H9 (cell line): ENCODE data around the gene PAPLN. TPM values are rescaled to one million over a fixed set of nuclear protein-coding genes. Genes with fewer than 3 reads are reported as not detected.

Experiments
- DNase-seq: peaks from one replicate; pipeline ENCODE4 v3.0.0-alpha.2; 2017
- H2AFZ ChIP-seq: one replicate; pipeline ENCODE4 v1.6.1; 2013; ENCODE audit warnings: mild to moderate bottlenecking, low read length, control low read depth, moderate library complexity
- H2AK5ac ChIP-seq: 2 replicates; pipeline ENCODE4 v1.6.1; 2013; ENCODE audit warnings: low read length, control low read depth, mixed read lengths; ENCODE audit not compliant: insufficient read length
- H2BK120ac ChIP-seq: one replicate; pipeline ENCODE4 v1.6.1; 2013; ENCODE audit warnings: low read depth, mild to moderate bottlenecking, low read length, control low read depth, inconsistent platforms; ENCODE audit not compliant: poor library complexity, severe bottlenecking
- H2BK12ac ChIP-seq: 2 replicates; pipeline ENCODE4 v1.6.1; 2013; ENCODE audit warnings: low read length, control low read depth, mixed read lengths, low read depth; ENCODE audit not compliant: insufficient read length
- H2BK15ac ChIP-seq: 2 replicates; pipeline ENCODE4 v1.6.1; 2013; ENCODE audit warnings: low read depth, low read length, control low read depth
- H2BK20ac ChIP-seq: one replicate; pipeline ENCODE4 v1.6.1; 2013; ENCODE audit warnings: low read depth, mild to moderate bottlenecking, low read length, control low read depth, inconsistent platforms; ENCODE audit not compliant: poor library complexity, severe bottlenecking
- H2BK5ac ChIP-seq: 2 replicates; pipeline ENCODE4 v1.6.1; 2013; ENCODE audit warnings: low read length, control low read depth, mixed read lengths; ENCODE audit not compliant: insufficient read length
- H3K14ac ChIP-seq: 2 replicates; pipeline ENCODE4 v1.6.1; 2013; ENCODE audit warnings: low read length, control low read depth; ENCODE audit not compliant: insufficient read depth
- H3K18ac ChIP-seq: 2 replicates; pipeline ENCODE4 v1.6.1; 2013; ENCODE audit warnings: low read depth, mild to moderate bottlenecking, mixed read lengths, low read length, control low read depth; ENCODE audit not compliant: insufficient read length
- H3K23ac ChIP-seq: 2 replicates; pipeline ENCODE4 v1.6.1; 2013; ENCODE audit warnings: low read length, control low read depth, mixed read lengths, low read depth; ENCODE audit not compliant: insufficient read length
- H3K23me2 ChIP-seq: 2 replicates; pipeline ENCODE4 v1.6.1; 2013; ENCODE audit warnings: low read depth, mild to moderate bottlenecking, mixed read lengths, low read length, control low read depth; ENCODE audit not compliant: insufficient read length, poor library complexity, severe bottlenecking
- H3K27ac ChIP-seq: 2 replicates; pipeline ENCODE4 v1.5.1; 2013; ENCODE audit warnings: low read length, control low read depth, mixed read lengths, low read depth; ENCODE audit not compliant: insufficient read length
- H3K27me3 ChIP-seq: 2 replicates; pipeline ENCODE4 v1.6.1; 2013; ENCODE audit warnings: low read length, control low read depth, inconsistent platforms; ENCODE audit not compliant: insufficient read depth
- H3K4ac ChIP-seq: 2 replicates; pipeline ENCODE4 v1.6.1; 2013; ENCODE audit warnings: low read depth, mild to moderate bottlenecking, control low read depth, inconsistent platforms, low read length, moderate library complexity
- H3K4me1 ChIP-seq: 2 replicates; pipeline ENCODE4 v1.6.1; 2013; ENCODE audit warnings: low read length, control low read depth, inconsistent platforms; ENCODE audit not compliant: insufficient read depth
- H3K4me2 ChIP-seq: 2 replicates; pipeline ENCODE4 v1.6.1; 2013; ENCODE audit warnings: low read length, control low read depth, mixed read lengths; ENCODE audit not compliant: insufficient read length, insufficient read depth
- H3K56ac ChIP-seq: 2 replicates; pipeline ENCODE4 v1.6.1; 2013; ENCODE audit warnings: low read depth, mild to moderate bottlenecking, mixed read lengths, low read length, control low read depth; ENCODE audit not compliant: insufficient read length
- H3K79me1 ChIP-seq: 2 replicates; pipeline ENCODE4 v1.6.1; 2013; ENCODE audit warnings: low read depth, mild to moderate bottlenecking, moderate library complexity, low read length, control low read depth, inconsistent platforms; ENCODE audit not compliant: insufficient read depth, poor library complexity, severe bottlenecking
- H3K79me2 ChIP-seq: 2 replicates; pipeline ENCODE4 v1.6.1; 2013; ENCODE audit warnings: low read length, control low read depth, inconsistent platforms; ENCODE audit not compliant: insufficient read depth
- H3K9ac ChIP-seq: 2 replicates; pipeline ENCODE4 v1.6.1; 2013; ENCODE audit warnings: low read length, control low read depth, mixed read lengths; ENCODE audit not compliant: insufficient read length; ENCODE audit errors: extremely low read depth
- H3K9me3 ChIP-seq: one replicate; pipeline ENCODE4 v1.6.1; 2013; ENCODE audit warnings: low read depth, low read length, inconsistent platforms; ENCODE audit not compliant: control insufficient read depth
- H3T11ph ChIP-seq: one replicate; pipeline ENCODE4 v1.6.1; 2013; ENCODE audit warnings: mild to moderate bottlenecking, low read length, control low read depth, inconsistent platforms
- H4K20me1 ChIP-seq: one replicate; pipeline ENCODE4 v1.6.1; 2013; ENCODE audit not compliant: control insufficient read depth, insufficient read length, insufficient read depth
- H4K5ac ChIP-seq: 2 replicates; pipeline ENCODE4 v1.6.1; 2013; ENCODE audit warnings: low read depth, mild to moderate bottlenecking, mixed read lengths, low read length, control low read depth; ENCODE audit not compliant: insufficient read length
- H4K8ac ChIP-seq: replicated peaks from 2 replicates; pipeline ENCODE4 v1.6.1; 2013; ENCODE audit warnings: low read length, control low read depth, mixed read lengths, low read depth; ENCODE audit not compliant: insufficient read length
- H4K91ac ChIP-seq: 2 replicates; pipeline ENCODE4 v1.6.1; 2013; ENCODE audit warnings: low read depth, mild to moderate bottlenecking, moderate library complexity, mixed read lengths, low read length, control low read depth; ENCODE audit not compliant: insufficient read length
- H3K27ac Mint-ChIP-seq, 3 experiments: 2 replicates in 2 of 3; 3 replicates in 1 of 3; pipeline ENCODE4 v1.8.0; 2020 to 2021; ENCODE audit warnings: mixed read lengths in 3 of 3, mild to moderate bottlenecking in 1 of 3, moderate library complexity in 1 of 3
- H3K27me3 Mint-ChIP-seq: 2 replicates; pipeline ENCODE4 v1.8.0; 2021; ENCODE audit warnings: low read depth, mild to moderate bottlenecking, moderate library complexity, mixed read lengths
- H3K36me3 Mint-ChIP-seq, 3 experiments: 2 replicates in 2 of 3; 3 replicates in 1 of 3; pipeline ENCODE4 v1.8.0; 2020 to 2021; ENCODE audit warnings: low read depth in 3 of 3, mixed read lengths in 3 of 3; ENCODE audit not compliant: insufficient read depth in 1 of 3
- H3K4me1 Mint-ChIP-seq, 2 experiments: 2 replicates each; pipeline ENCODE4 v1.8.0; 2020; ENCODE audit warnings: mixed read lengths in 2 of 2
- H3K4me3 Mint-ChIP-seq, 2 experiments: 2 replicates in 1 of 2; 3 replicates in 1 of 2; pipeline ENCODE4 v1.8.0; 2020 to 2021; ENCODE audit warnings: mild to moderate bottlenecking in 2 of 2, mixed read lengths in 2 of 2, moderate library complexity in 1 of 2
- H3K9me3 Mint-ChIP-seq, 2 experiments: 2 replicates in 1 of 2; 3 replicates in 1 of 2; pipeline ENCODE4 v1.8.0; 2020; ENCODE audit warnings: mild to moderate bottlenecking in 2 of 2, mixed read lengths in 2 of 2, moderate library complexity in 1 of 2
- CTCF ChIP-seq: fragments of 200-600 bp; sonication (generic); conservative IDR thresholded peaks from 3 replicates; pipeline ENCODE4 v1.8.0; 2021; ENCODE audit warnings: antibody characterized with exemption, mild to moderate bottlenecking
- WGBS: extraction: QIAGEN DNeasy Blood & Tissue Kit; methylation state at CpG from one replicate; pipeline ENCODE4 v1.1.7; 2013; ENCODE audit warnings: missing lambda C conversion rate, low lambda C conversion rate, mixed read lengths; ENCODE audit not compliant: insufficient read length; ENCODE audit errors: extremely low coverage; 5-methylcytosine and 5-hydroxymethylcytosine counted together
- total RNA-seq: library from RNA; stranded (reverse); gene quantifications from 2 replicates; pipeline ENCODE4 v1.2.1, GENCODE V29; 2021

PAPLN gene
- total RNA-seq, 1 experiment from 2014 or later = 8.5 TPM

GRCh38 chr14:73252491-73253322, 15.4 kb downstream of the PAPLN start:
- DNase-seq = no peak
- H3K27me3 Mint-ChIP-seq = no peaks in the 10 kb centered on the region; the same call in 1 of the 2 replicates
- no peak overlapping the region for H3K4me3 Mint-ChIP-seq
- H3K4me1 ChIP-seq = no peaks in the 10 kb centered on the region
- no peak overlapping the region for H3K18ac ChIP-seq
- no peaks in the 10 kb centered on the region for H4K20me1 ChIP-seq
- 0 out of 4 replicates have a peak, but pooled peaks cover 0 to 4% of the 10 kb centered on the region in 2 experiments for H3K4me1 Mint-ChIP-seq
- H3K79me1 ChIP-seq = no peaks in the 10 kb centered on the region
- H3K36me3 Mint-ChIP-seq = peaks cover 0 to 2% (median 0%) of the 10 kb centered on the region in 3 experiments; a peak in 1 of 7 replicates
- no peak overlapping the region for H2BK120ac ChIP-seq
- H3K4ac ChIP-seq = no peak overlapping the region
- no peak overlapping the region for H2BK20ac ChIP-seq
- no peak overlapping the region for H4K8ac ChIP-seq
- no peak overlapping the region for H4K91ac ChIP-seq
- H3K27ac Mint-ChIP-seq = no peak overlapping the region
- no peaks in the 10 kb centered on the region for H3K9me3 ChIP-seq
- H3T11ph ChIP-seq = no peak overlapping the region
- H3K79me2 ChIP-seq = no peaks in the 10 kb centered on the region
- H2AFZ ChIP-seq = no peak overlapping the region
- no peak overlapping the region for H3K27ac ChIP-seq
- WGBS = no CpG with 5 or more reads among the region's 29 CpGs
- no peak overlapping the region for H3K56ac ChIP-seq
- no peak overlapping the region for H4K5ac ChIP-seq
- no peaks in the 10 kb centered on the region; a peak in 1 of 5 replicates for H3K9me3 Mint-ChIP-seq
- no peak overlapping the region for H2BK5ac ChIP-seq
- H2AK5ac ChIP-seq = no peak overlapping the region
- H3K9ac ChIP-seq = no peak overlapping the region
- H3K23ac ChIP-seq = no peak overlapping the region
- H3K27me3 ChIP-seq = no peaks in the 10 kb centered on the region
- no peak overlapping the region for H3K4me2 ChIP-seq
- no peaks in the 10 kb centered on the region for H3K23me2 ChIP-seq
- no peak overlapping the region for H3K14ac ChIP-seq
- no peak overlapping the region for H2BK12ac ChIP-seq
- no peak for TF ChIP-seq CTCF
- no peak overlapping the region for H2BK15ac ChIP-seq
